Thyroid gland (tissue), 4 donors: ENCODE data around the gene FTH1. TPM values are rescaled to one million over a fixed set of nuclear protein-coding genes. Genes with fewer than 3 reads are reported as not detected.

Experiments used
- DNase-seq, 2 donors: peaks; one replicate each; pipeline ENCODE4 v3.0.0-alpha.2; 2019
- H3K27ac ChIP-seq, 3 donors: fragments of 200-600 bp; sonication (generic); 1 replicate in 2 of 3; 2 replicates in 1 of 3; pipeline ENCODE4 v1.5.1; 2016 to 2019; ENCODE audit warnings: mild to moderate bottlenecking in 1 of 3, moderate library complexity in 1 of 3
- H3K27me3 ChIP-seq: fragments of 200-600 bp; sonication (generic); one replicate; pipeline ENCODE4 v1.5.1; 2019
- H3K36me3 ChIP-seq, 2 donors: fragments of 200-600 bp; sonication (generic); one replicate each; pipeline ENCODE4 v1.5.1; 2016 to 2019
- H3K4me1 ChIP-seq, 2 donors: fragments of 200-600 bp; sonication (generic); one replicate each; pipeline ENCODE4 v1.5.1; 2017 to 2019
- H3K4me3 ChIP-seq, 3 donors: fragments of 200-600 bp; sonication (generic); replicated peaks in 1 of 3; 1 replicate in 2 of 3; 2 replicates in 1 of 3; pipeline ENCODE4 v1.5.1; 2016; ENCODE audit warnings: mild to moderate bottlenecking in 1 of 3
- H3K9me3 ChIP-seq: fragments of 200-600 bp; sonication (generic); one replicate; pipeline ENCODE4 v1.5.1; 2017
- CTCF ChIP-seq, 6 experiments: fragments of 200-600 bp in 3 of 6; fragments of 450-650 bp in 3 of 6; sonication (generic) in 3 of 6; IDR thresholded peaks; one replicate each; pipeline ENCODE4 v1.5.1; 2016 to 2019; ENCODE audit warnings: antibody characterized with exemption in 6 of 6, mild to moderate bottlenecking in 2 of 6, inconsistent platforms in 1 of 6, moderate library complexity in 1 of 6
- POLR2A ChIP-seq, 2 donors: fragments of 450-650 bp; IDR thresholded peaks; one replicate each; pipeline ENCODE4 v1.6.1; 2017; ENCODE audit warnings: antibody characterized with exemption in 2 of 2, mild to moderate bottlenecking in 2 of 2, moderate library complexity in 1 of 2
- WGBS, 2 donors: methylation state at CpG; one replicate each; pipeline ENCODE4 v1.1.5; 2017; 5-methylcytosine and 5-hydroxymethylcytosine counted together
- intact Hi-C: fragments of 100-400 bp; cut with DNase I; formaldehyde crosslinking; loops from one replicate; pipeline ENCODE4 v1.15.1; 2023
- total RNA-seq, 4 donors: library from RNA; depleted of rRNA; stranded (reverse); fragments of >200 nt; gene quantifications; one replicate each; pipeline ENCODE4 v1.2.3, GENCODE V29; 2016

FTH1 gene
- total RNA-seq: 1,000 to 10,000 TPM; 2,377 to 4,120 (median 2,918) TPM

- TF ChIP-seq POLR2A (IDR thresholded peaks at IDR 0.05): peak; percentile 93 to 98
- TF ChIP-seq CTCF (IDR thresholded peaks at IDR 0.05): no peak
- Histone ChIP-seq H3K36me3 (peaks cover 23 to 25% of the 10 kb centered on the region in 2 donors), H3K4me1 (peaks cover 55 to 68% of the 10 kb centered on the region in 2 donors), H3K4me3 (peak within 1 kb of the TSS; percentile 87 to 98 (median 88)), H3K9me3 (no peaks in the 10 kb centered on the region), H3K27ac (peak within 1 kb of the TSS; percentile 93 to 99 (median 98)), H3K27me3 (no peaks in the 10 kb centered on the region)
- WGBS, 2 donors: 0% methylated on average over 5 to 7 of the region's 93 CpGs
- intact Hi-C loops: no loop called here
- DNase-seq: peak; percentile 91 to 92
Observed at GRCh38 chr11:61967116-61967923, at the start of gene FTH1. TSS of gene FTH1 (minus strand) at chr11:61967634. CDS start at chr11:61967425, 209 bp downstream.

- TF ChIP-seq CTCF (IDR thresholded peaks at IDR 0.05): no peak
- TF ChIP-seq POLR2A (IDR thresholded peaks at IDR 0.05): no peak
- no peak for DNase-seq
- Histone ChIP-seq H3K36me3 (no peaks in the 10 kb centered on the region), H3K9me3 (no peaks in the 10 kb centered on the region), H3K4me3 (no peak overlapping the region), H3K27me3 (no peaks in the 10 kb centered on the region), H3K27ac (no peak overlapping the region), H3K4me1 (peaks cover 6 to 16% of the 10 kb centered on the region in 2 donors)
- intact Hi-C loops: no loop called here
- 86 to 95% methylated on average over 7 of the region's 7 CpGs for WGBS, 2 donors
Observed at GRCh38 chr11:62015615-62016014, 48.2 kb upstream of the FTH1 start.

GRCh38 chr11:62013537-62014476 lies 46.4 kb upstream of the FTH1 start:
- intact Hi-C loops: no loop called here
- Histone ChIP-seq H3K4me3 (no peak overlapping the region), H3K27me3 (no peaks in the 10 kb centered on the region), H3K9me3 (no peaks in the 10 kb centered on the region), H3K36me3 (no peaks in the 10 kb centered on the region), H3K27ac (no peak overlapping the region), H3K4me1 (peaks cover 6 to 16% of the 10 kb centered on the region in 2 donors)
- 88 to 91% methylated on average over 10 to 15 of the region's 15 CpGs for WGBS, 2 donors
- peak; percentile 10 to 14 for DNase-seq
- TF ChIP-seq POLR2A (IDR thresholded peaks at IDR 0.05): no peak
- TF ChIP-seq CTCF (IDR thresholded peaks at IDR 0.05): no peak

- TF ChIP-seq CTCF (IDR thresholded peaks at IDR 0.05) (no peak), POLR2A (IDR thresholded peaks at IDR 0.05) (no peak)
- peak; percentile 80 to 82 for DNase-seq
- Histone ChIP-seq H3K9me3 (no peaks in the 10 kb centered on the region), H3K27ac (peak overlapping the region in 1 of 3 donors; percentile 21), H3K4me1 (peaks cover 6 to 16% of the 10 kb centered on the region in 2 donors), H3K27me3 (no peaks in the 10 kb centered on the region), H3K4me3 (no peak overlapping the region), H3K36me3 (no peaks in the 10 kb centered on the region)
- intact Hi-C loops: no loop called here
- WGBS, 2 donors: 31 to 45% methylated on average over 2 to 5 of the region's 5 CpGs
Observed at GRCh38 chr11:62012832-62013461, 45.5 kb upstream of the FTH1 start.
